Loucy (cell line): ENCODE results near the gene CLCN7.

ENCODE experiments used
- H2AFZ ChIP-seq: fragments of 200-600 bp; sonication (generic); 2 replicates; pipeline ENCODE4 v1.6.0; 2016; ENCODE audit warnings: antibody characterized with exemption, mild to moderate bottlenecking, low read length, moderate library complexity
- H3F3A ChIP-seq: fragments of 200-600 bp; 2 replicates; pipeline ENCODE4 v1.6.0; 2016; ENCODE audit warnings: antibody characterized with exemption, low read depth, mild to moderate bottlenecking
- H3K27me3 ChIP-seq: fragments of 200-600 bp; sonication (generic); 2 replicates; pipeline ENCODE4 v1.6.1; 2014; ENCODE audit warnings: low read length, mild to moderate bottlenecking; ENCODE audit not compliant: insufficient read depth, poor library complexity, severe bottlenecking
- H3K36me3 ChIP-seq: fragments of 200-600 bp; sonication (generic); 2 replicates; pipeline ENCODE4 v1.6.1; 2016; ENCODE audit warnings: low read length; ENCODE audit not compliant: insufficient read depth
- H3K4me1 ChIP-seq: fragments of 200-600 bp; sonication (generic); 2 replicates; pipeline ENCODE4 v1.5.1; 2014; ENCODE audit warnings: low read length, mild to moderate bottlenecking; ENCODE audit not compliant: insufficient read depth, poor library complexity, severe bottlenecking
- H3K4me2 ChIP-seq: fragments of 200-600 bp; sonication (generic); 2 replicates; pipeline ENCODE4 v1.6.0; 2014; ENCODE audit warnings: antibody characterized with exemption, low read length, low read depth, mild to moderate bottlenecking; ENCODE audit not compliant: poor library complexity, severe bottlenecking
- H3K4me3 ChIP-seq: fragments of 200-600 bp; sonication (generic); 2 replicates; pipeline ENCODE4 v1.5.1; 2014; ENCODE audit warnings: low read length, mild to moderate bottlenecking, mixed read lengths; ENCODE audit not compliant: poor library complexity, severe bottlenecking
- H3K79me2 ChIP-seq: fragments of 200-600 bp; sonication (generic); 2 replicates; pipeline ENCODE4 v1.6.1; 2014; ENCODE audit warnings: low read length; ENCODE audit not compliant: insufficient read depth
- H3K9ac ChIP-seq: fragments of 200-600 bp; sonication (generic); 2 replicates; pipeline ENCODE4 v1.6.0; 2014; ENCODE audit warnings: mild to moderate bottlenecking, low read depth, low read length, moderate library complexity; ENCODE audit not compliant: poor library complexity, severe bottlenecking
- H3K9me2 ChIP-seq: fragments of 200-600 bp; sonication (generic); replicated peaks from 2 replicates; pipeline ENCODE4 v1.6.1; 2016; ENCODE audit warnings: low read depth, low read length, mixed read lengths
- H3K9me3 ChIP-seq: fragments of 200-600 bp; sonication (generic); 2 replicates; pipeline ENCODE4 v1.6.1; 2014; ENCODE audit warnings: mild to moderate bottlenecking, antibody characterized with exemption, low read length, low read depth; ENCODE audit not compliant: insufficient read depth
- H4K20me1 ChIP-seq: fragments of 200-600 bp; sonication (generic); 2 replicates; pipeline ENCODE4 v1.6.0; 2014; ENCODE audit warnings: antibody characterized with exemption, low read length, mild to moderate bottlenecking; ENCODE audit not compliant: insufficient read depth, poor library complexity, severe bottlenecking
- CTCF ChIP-seq: fragments of 200-600 bp; sonication (generic); conservative IDR thresholded peaks from 2 replicates; pipeline ENCODE4 v1.5.1; 2014; ENCODE audit warnings: mild to moderate bottlenecking, antibody characterized with exemption, low read length
- EZH2phosphoT487 ChIP-seq: fragments of 200-600 bp; IDR thresholded peaks from 2 replicates; pipeline ENCODE4 v1.6.1; 2018; ENCODE audit warnings: antibody characterized with exemption, mild to moderate bottlenecking, moderate library complexity, borderline replicate concordance

CLCN7 gene

GRCh38 chr16:1408171-1408837 lies 66.5 kb downstream of the CLCN7 start:
- Histone ChIP-seq H3K36me3 (no peaks in the 10 kb centered on the region), H3K4me2 (peak overlapping the region; percentile 70), H4K20me1 (peaks cover 3% of the 10 kb centered on the region), H3K4me1 (no peaks in the 10 kb centered on the region), H3F3A (no peaks in the 10 kb centered on the region), H3K79me2 (peaks cover 3% of the 10 kb centered on the region; the same call in 1 of the 2 replicates), H3K9ac (peak overlapping the region; percentile 52), H3K9me3 (no peaks in the 10 kb centered on the region), H3K27me3 (no peaks in the 10 kb centered on the region), H2AFZ (peak overlapping the region; percentile 78; the same call in 1 of the 2 replicates), H3K9me2 (no peaks in the 10 kb centered on the region), H3K4me3 (peak overlapping the region; percentile 79)
- no peak for TF ChIP-seq CTCF
- TF ChIP-seq EZH2phosphoT487: no peak

- no peaks in the 10 kb centered on the region for H3K4me1 ChIP-seq
- no peak overlapping the region for H2AFZ ChIP-seq
- H3K9me3 ChIP-seq: no peaks in the 10 kb centered on the region
- H3K9ac ChIP-seq: no peak overlapping the region
- peak overlapping the region; percentile 70 for H3K4me2 ChIP-seq
- no peaks in the 10 kb centered on the region for H3F3A ChIP-seq
- no peaks in the 10 kb centered on the region for H3K27me3 ChIP-seq
- H3K36me3 ChIP-seq: no peaks in the 10 kb centered on the region
- H3K79me2 ChIP-seq: peaks cover 3% of the 10 kb centered on the region; the same call in 1 of the 2 replicates
- peak overlapping the region; percentile 79 for H3K4me3 ChIP-seq
- peaks cover 3% of the 10 kb centered on the region for H4K20me1 ChIP-seq
- no peak for TF ChIP-seq CTCF
- no peak for TF ChIP-seq EZH2phosphoT487
- H3K9me2 ChIP-seq: no peaks in the 10 kb centered on the region
These were observed 67.1 kb downstream of the CLCN7 start for GRCh38 chr16:1407753-1408152.

- Histone ChIP-seq H3K9ac (no peak overlapping the region), H3K79me2 (peaks cover 3% of the 10 kb centered on the region; the same call in 1 of the 2 replicates), H3F3A (no peaks in the 10 kb centered on the region), H2AFZ (no peak overlapping the region), H3K4me1 (no peaks in the 10 kb centered on the region), H3K4me3 (no peak overlapping the region), H4K20me1 (peaks cover 3% of the 10 kb centered on the region), H3K9me2 (no peaks in the 10 kb centered on the region), H3K9me3 (no peaks in the 10 kb centered on the region), H3K36me3 (no peaks in the 10 kb centered on the region; the same call in 1 of the 2 replicates), H3K27me3 (no peaks in the 10 kb centered on the region), H3K4me2 (no peak overlapping the region)
- TF ChIP-seq CTCF (no peak), EZH2phosphoT487 (no peak)
These were observed 71.1 kb downstream of the CLCN7 start for GRCh38 chr16:1403733-1404132.
